HEK293T (cell line): ENCODE data around the gene MB.

Experiments used
- ARNT ChIP-seq: fragments of 450-650 bp; IDR thresholded peaks from 2 replicates; pipeline ENCODE4 v1.6.1; 2017; ENCODE audit warnings: mild to moderate bottlenecking
- BHLHE40 ChIP-seq: fragments of 450-650 bp; IDR thresholded peaks from 2 replicates; pipeline ENCODE4 v1.6.1; 2016; ENCODE audit warnings: mild to moderate bottlenecking, moderate library complexity, borderline replicate concordance
- FOXK2 ChIP-seq: fragments of 450-650 bp; IDR thresholded peaks from 2 replicates; pipeline ENCODE4 v1.6.1; 2016; ENCODE audit warnings: mild to moderate bottlenecking
- ZNF384 ChIP-seq: fragments of 450-650 bp; IDR thresholded peaks from 2 replicates; pipeline ENCODE4 v1.6.1; 2016

- TF ChIP-seq FOXK2 (no peak), ARNT (no peak), BHLHE40 (no peak), ZNF384 (no peak)
Observed at GRCh38 chr22:35606916-35607315, 10.2 kb downstream of the MB start.
